ENCODE results near the gene TIMM44. TPM values are rescaled to one million over a fixed set of nuclear protein-coding genes. Genes with fewer than 3 reads are reported as not detected.

The TIMM44 gene
- total RNA-seq, 2 experiments from 2014 or later = 86.0 to 116 TPM

DNA sequence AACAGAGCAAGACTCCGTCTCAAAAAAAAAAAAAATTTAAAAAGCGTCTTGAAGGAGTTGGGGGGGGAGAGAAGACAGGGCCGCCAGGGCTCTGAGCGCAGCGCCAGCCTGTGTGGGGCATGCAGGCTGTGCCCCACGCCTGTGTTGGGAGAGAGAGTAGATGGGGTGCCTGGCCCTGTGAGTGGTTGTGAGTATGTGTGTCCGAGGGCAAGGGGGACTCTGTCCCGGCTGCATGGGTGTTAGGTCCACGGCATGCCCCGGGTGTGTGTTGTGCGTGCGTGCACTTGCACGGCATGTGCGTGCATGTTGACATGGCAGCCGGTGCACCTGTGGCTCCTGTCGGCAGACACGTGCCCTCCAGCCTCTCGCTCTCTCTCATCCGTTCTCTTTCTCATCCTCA lies 36.3 kb downstream of the TIMM44 start:
- Histone ChIP-seq H3K27ac (ENCODE audit: low read depth, low read length, poor library complexity, severe bottlenecking) (no peak overlapping the region), H4K20me1 (ENCODE audit: insufficient read depth, low read length) (0 out of 2 replicates have a peak, but pooled peaks cover 9% of the 10 kb centered on the region)
- BruUV-seq (replicated peaks) = no TSS peak

DNA sequence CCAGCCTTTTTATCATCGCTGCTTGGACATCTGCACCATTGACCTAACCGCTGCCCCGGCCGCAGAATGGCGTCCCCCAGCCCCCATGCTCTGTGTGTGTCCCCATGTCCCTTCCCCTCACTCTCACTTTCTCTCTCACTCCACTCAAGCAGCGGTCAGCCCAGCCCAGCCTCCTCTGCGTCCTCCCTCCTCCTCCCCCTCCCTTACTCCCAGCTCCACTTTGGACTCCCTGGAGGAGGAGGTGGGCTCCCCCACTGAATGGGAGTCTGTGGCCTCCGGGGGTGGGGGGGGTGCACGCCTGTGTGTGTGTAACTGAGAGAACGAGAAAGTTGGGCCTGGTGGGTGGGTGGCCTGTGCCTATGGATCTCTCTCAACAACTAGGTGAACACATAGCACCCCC lies 37.6 kb downstream of the TIMM44 start:
- DNase-seq (ENCODE audit: low spot score) = no peak
- CTCF ChIA-PET (ENCODE audit: unreplicated experiment) = interaction anchor here (0.6 kb wide), 1 partner anchor 36 kb away, joined by 4 read pairs; no protein-coding TSS in a partner anchor
- H3K79me2 ChIP-seq (ENCODE audit: insufficient read depth, low read depth, low read length) = peaks cover 22% of the 10 kb centered on the region
- H3K27ac ChIP-seq (ENCODE audit: low read depth, low read length, poor library complexity, severe bottlenecking) = no peak overlapping the region
- intact Hi-C loops (cut with micrococcal nuclease; ENCODE audit: unreplicated experiment) = no loop called here
- H4K20me1 ChIP-seq (ENCODE audit: insufficient read depth, low read length) = 0 out of 2 replicates have a peak, but pooled peaks cover 9% of the 10 kb centered on the region
- peaks cover 22% of the 10 kb centered on the region for H3K36me3 ChIP-seq (ENCODE audit: insufficient read depth, low read length)
- H3K4me3 ChIP-seq (ENCODE audit: low read depth, low read length, poor library complexity, severe bottlenecking) = no peak overlapping the region
- no peaks in the 10 kb centered on the region for H3K9me2 ChIP-seq (ENCODE audit: insufficient read depth, low read length)
- POLR2A ChIA-PET = no interaction called here
- no peak for TF ChIP-seq EZH2phosphoT487 (IDR thresholded peaks at IDR 0.05; ENCODE audit: borderline replicate concordance, low read depth, low read length)
- TF ChIP-seq, protein P1, sequence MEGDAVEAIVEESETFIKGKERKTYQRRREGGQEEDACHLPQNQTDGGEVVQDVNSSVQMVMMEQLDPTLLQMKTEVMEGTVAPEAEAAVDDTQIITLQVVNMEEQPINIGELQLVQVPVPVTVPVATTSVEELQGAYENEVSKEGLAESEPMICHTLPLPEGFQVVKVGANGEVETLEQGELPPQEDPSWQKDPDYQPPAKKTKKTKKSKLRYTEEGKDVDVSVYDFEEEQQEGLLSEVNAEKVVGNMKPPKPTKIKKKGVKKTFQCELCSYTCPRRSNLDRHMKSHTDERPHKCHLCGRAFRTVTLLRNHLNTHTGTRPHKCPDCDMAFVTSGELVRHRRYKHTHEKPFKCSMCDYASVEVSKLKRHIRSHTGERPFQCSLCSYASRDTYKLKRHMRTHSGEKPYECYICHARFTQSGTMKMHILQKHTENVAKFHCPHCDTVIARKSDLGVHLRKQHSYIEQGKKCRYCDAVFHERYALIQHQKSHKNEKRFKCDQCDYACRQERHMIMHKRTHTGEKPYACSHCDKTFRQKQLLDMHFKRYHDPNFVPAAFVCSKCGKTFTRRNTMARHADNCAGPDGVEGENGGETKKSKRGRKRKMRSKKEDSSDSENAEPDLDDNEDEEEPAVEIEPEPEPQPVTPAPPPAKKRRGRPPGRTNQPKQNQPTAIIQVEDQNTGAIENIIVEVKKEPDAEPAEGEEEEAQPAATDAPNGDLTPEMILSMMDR (conservative IDR thresholded peaks at IDR 0.05; ENCODE audit: low read length) = no peak
- 0 out of 2 replicates have a peak overlapping the region, but pooled peaks have one; percentile 97 for H3K4me2 ChIP-seq (ENCODE audit: low read length)
- H3K9me3 ChIP-seq (ENCODE audit: low read length) = no peaks in the 10 kb centered on the region
- H3K4me1 ChIP-seq (ENCODE audit: insufficient read depth, low read length, poor library complexity, severe bottlenecking) = peaks cover 19% of the 10 kb centered on the region
- BruUV-seq (replicated peaks) = no TSS peak
- H2AFZ ChIP-seq (ENCODE audit: low read length) = no peak overlapping the region

More for the DNA sequence above, 36.3 kb downstream of the TIMM44 start:
- no peak for DNase-seq (ENCODE audit: low spot score)
- ChIA-PET CTCF (ENCODE audit: unreplicated experiment) (no interaction called here), POLR2A (interaction anchor here (0.7 kb wide), 1 partner anchor 20 kb away, joined by 3 read pairs; no protein-coding TSS in a partner anchor)
- TF ChIP-seq, protein P1 (conservative IDR thresholded peaks at IDR 0.05; ENCODE audit: low read length) = no peak
- TF ChIP-seq EZH2phosphoT487 (IDR thresholded peaks at IDR 0.05; ENCODE audit: borderline replicate concordance, low read depth, low read length) = no peak
- Histone ChIP-seq H3K4me3 (ENCODE audit: low read depth, low read length, poor library complexity, severe bottlenecking) (no peak overlapping the region), H3K9me3 (ENCODE audit: low read length) (no peaks in the 10 kb centered on the region), H3K4me1 (ENCODE audit: insufficient read depth, low read length, poor library complexity, severe bottlenecking) (peaks cover 19% of the 10 kb centered on the region), H3K4me2 (ENCODE audit: low read length) (no peak overlapping the region), H3K79me2 (ENCODE audit: insufficient read depth, low read depth, low read length) (peaks cover 22% of the 10 kb centered on the region), H3K9me2 (ENCODE audit: insufficient read depth, low read length) (no peaks in the 10 kb centered on the region), H2AFZ (ENCODE audit: low read length) (no peak overlapping the region), H3K36me3 (ENCODE audit: insufficient read depth, low read length) (peaks cover 34% of the 10 kb centered on the region)
- intact Hi-C loops (cut with micrococcal nuclease; ENCODE audit: unreplicated experiment) = no loop called here

DNA sequence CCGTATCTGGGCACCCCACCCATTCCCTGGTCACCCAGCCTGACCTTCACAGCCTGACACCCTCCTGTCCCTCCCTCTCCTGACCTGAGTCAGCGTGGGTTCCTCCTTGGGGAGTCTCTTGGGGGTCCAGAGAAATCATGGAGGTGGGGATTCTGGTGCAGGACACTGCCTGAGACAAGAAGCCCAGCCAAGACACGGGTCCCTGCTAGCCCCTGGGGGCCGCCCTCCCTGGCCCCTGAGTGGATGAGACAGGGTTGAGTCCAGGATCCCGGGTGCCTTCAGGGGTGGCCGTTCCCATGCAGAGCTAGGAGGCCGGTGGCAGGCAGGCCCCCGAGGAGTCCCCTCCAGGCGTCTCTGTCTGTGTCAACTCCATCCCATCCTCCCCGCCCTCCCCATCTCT lies 38.2 kb downstream of the TIMM44 start:
- Histone ChIP-seq H3K4me2 (ENCODE audit: low read length) (peak overlapping the region; percentile 97), H3K79me2 (ENCODE audit: insufficient read depth, low read depth, low read length) (peaks cover 22% of the 10 kb centered on the region), H4K20me1 (ENCODE audit: insufficient read depth, low read length) (0 out of 2 replicates have a peak, but pooled peaks cover 9% of the 10 kb centered on the region), H3K9me2 (ENCODE audit: insufficient read depth, low read length) (no peaks in the 10 kb centered on the region), H3K4me1 (ENCODE audit: insufficient read depth, low read length, poor library complexity, severe bottlenecking) (peaks cover 19% of the 10 kb centered on the region), H3K27ac (ENCODE audit: low read depth, low read length, poor library complexity, severe bottlenecking) (no peak overlapping the region), H3K36me3 (ENCODE audit: insufficient read depth, low read length) (peaks cover 16% of the 10 kb centered on the region), H2AFZ (ENCODE audit: low read length) (no peak overlapping the region), H3K4me3 (ENCODE audit: low read depth, low read length, poor library complexity, severe bottlenecking) (peak overlapping the region; percentile 96), H3K9me3 (ENCODE audit: low read length) (no peaks in the 10 kb centered on the region)
- no peak for DNase-seq (ENCODE audit: low spot score)
- intact Hi-C loops (cut with micrococcal nuclease; ENCODE audit: unreplicated experiment) = no loop called here
- ChIA-PET POLR2A (no interaction called here), CTCF (ENCODE audit: unreplicated experiment) (interaction anchor here (0.6 kb wide), 1 partner anchor 36 kb away, joined by 4 read pairs; no protein-coding TSS in a partner anchor)
- no peak for TF ChIP-seq EZH2phosphoT487 (IDR thresholded peaks at IDR 0.05; ENCODE audit: borderline replicate concordance, low read depth, low read length)
- TF ChIP-seq, protein P1 (conservative IDR thresholded peaks at IDR 0.05; ENCODE audit: low read length) = no peak
- no TSS peak for BruUV-seq (replicated peaks)

Data from OCI-LY7 (cell line).